HL-60/S4 treated with phorbol 12-myristate 13-acetate at 8.2 ng/mL for 4 days and 3 days (cell line): ENCODE data around the gene SLC52A1.

Experiments
- in situ Hi-C: fragments of 300-500 bp; cut with MboI; formaldehyde crosslinking; loops from 2 replicates; pipeline ENCODE4 v1.15.0; 2022; ENCODE audit warnings: low sequenced_read_pairs

SLC52A1 gene

GRCh38 chr17:4994081-4994595 lies 41.1 kb downstream of the SLC52A1 start:
- in situ Hi-C loops, result no loop called here

- in situ Hi-C loops, result no loop called here
Observed at GRCh38 chr17:4987767-4988567, 47.3 kb downstream of the SLC52A1 start.

GRCh38 chr17:4986951-4987766 lies 48.1 kb downstream of the SLC52A1 start, which contains the start of gene CAMTA2:
Gene CAMTA2, minus strand, starts transcription at chr17:4987675. Its CDS starts 1,453 bp downstream, at chr17:4986222.
- in situ Hi-C loops, result no loop called here

GRCh38 chr17:4986403-4986802 lies 48.8 kb downstream of the SLC52A1 start:
- in situ Hi-C loops, result no loop called here
